ENCODE measurements around the gene SOX15. TPM values are rescaled to one million over a fixed set of nuclear protein-coding genes. Genes with fewer than 3 reads are reported as not detected.

The SOX15 gene
- total and polyA plus RNA-seq, 11 donors = 0.32 to 8.0 (median 1.2) TPM; not detected in 1

DNA sequence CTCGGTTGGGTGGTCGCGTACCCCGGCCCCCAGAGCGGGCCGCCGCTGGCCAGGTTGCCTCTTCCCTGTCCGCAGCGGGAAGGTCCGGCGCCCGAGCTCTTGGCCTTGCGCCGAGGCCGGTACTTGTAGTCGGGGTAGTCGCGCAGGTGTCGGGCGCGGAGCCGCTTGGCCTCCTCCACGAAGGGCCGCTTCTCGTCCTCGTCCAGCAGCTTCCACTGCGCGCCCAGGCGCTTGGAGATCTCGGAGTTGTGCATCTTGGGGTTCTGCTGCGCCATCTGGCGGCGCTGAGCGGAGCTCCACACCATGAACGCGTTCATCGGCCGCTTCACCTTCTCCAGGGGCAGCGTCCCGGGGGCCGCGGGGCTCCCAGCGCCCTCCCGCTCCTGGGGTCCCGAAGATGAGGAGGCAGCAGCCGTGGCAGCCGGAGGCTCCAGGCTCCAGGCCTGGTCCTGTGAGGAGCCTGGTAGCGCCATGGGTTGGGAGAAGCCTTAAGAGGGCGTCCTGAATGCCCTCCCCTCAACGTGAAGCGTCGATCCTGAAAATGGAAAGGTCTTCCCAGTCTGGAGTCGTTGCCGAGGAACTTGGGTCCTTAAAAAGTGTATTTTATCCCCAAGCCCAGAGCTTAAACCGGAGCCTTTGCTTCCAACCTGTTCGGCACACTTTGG is 558 bp downstream of the SOX15 start:
- peaks cover 3 to 49% (median 26%) of the 10 kb centered on the region in 12 donors for H3K4me1 ChIP-seq
- H3K27ac ChIP-seq = peak overlapping the region in 9 of 12 donors; percentile 13 to 89 (median 51)
- no peaks in the 10 kb centered on the region for H3K9me3 ChIP-seq
- no peaks in the 10 kb centered on the region for H3K27me3 ChIP-seq
- intact Hi-C loops (cut with DNase I) = loop anchor here in 4 of 10 donors (5.0 to 10.0 kb wide), 2 partner anchors 98 to 235 kb away; partner anchors contain the start of genes KCTD11 (in 2 of the 4), TMEM95 (in 2 of the 4), TP53 (in 2 of the 4) and WRAP53 (in 2 of the 4)
- peak; percentile 80 to 91 (median 88) for DNase-seq
- peak overlapping the region; percentile 5 to 66 (median 46) for H3K4me3 ChIP-seq
- H3K36me3 ChIP-seq = peaks cover 6 to 63% (median 48%) of the 10 kb centered on the region in 9 donors
- ATAC-seq = peak; percentile 68 to 85 (median 80)
- WGBS, 4 donors = 16 to 50% (median 17%) methylated on average over 18 to 56 of the region's 56 CpGs
- TF ChIP-seq, protein P1, sequence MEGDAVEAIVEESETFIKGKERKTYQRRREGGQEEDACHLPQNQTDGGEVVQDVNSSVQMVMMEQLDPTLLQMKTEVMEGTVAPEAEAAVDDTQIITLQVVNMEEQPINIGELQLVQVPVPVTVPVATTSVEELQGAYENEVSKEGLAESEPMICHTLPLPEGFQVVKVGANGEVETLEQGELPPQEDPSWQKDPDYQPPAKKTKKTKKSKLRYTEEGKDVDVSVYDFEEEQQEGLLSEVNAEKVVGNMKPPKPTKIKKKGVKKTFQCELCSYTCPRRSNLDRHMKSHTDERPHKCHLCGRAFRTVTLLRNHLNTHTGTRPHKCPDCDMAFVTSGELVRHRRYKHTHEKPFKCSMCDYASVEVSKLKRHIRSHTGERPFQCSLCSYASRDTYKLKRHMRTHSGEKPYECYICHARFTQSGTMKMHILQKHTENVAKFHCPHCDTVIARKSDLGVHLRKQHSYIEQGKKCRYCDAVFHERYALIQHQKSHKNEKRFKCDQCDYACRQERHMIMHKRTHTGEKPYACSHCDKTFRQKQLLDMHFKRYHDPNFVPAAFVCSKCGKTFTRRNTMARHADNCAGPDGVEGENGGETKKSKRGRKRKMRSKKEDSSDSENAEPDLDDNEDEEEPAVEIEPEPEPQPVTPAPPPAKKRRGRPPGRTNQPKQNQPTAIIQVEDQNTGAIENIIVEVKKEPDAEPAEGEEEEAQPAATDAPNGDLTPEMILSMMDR (IDR thresholded peaks at IDR 0.05) = peak; percentile 81 to 98 (median 90)
- TF ChIP-seq POLR2A (IDR thresholded peaks at IDR 0.05) = no peak

DNA sequence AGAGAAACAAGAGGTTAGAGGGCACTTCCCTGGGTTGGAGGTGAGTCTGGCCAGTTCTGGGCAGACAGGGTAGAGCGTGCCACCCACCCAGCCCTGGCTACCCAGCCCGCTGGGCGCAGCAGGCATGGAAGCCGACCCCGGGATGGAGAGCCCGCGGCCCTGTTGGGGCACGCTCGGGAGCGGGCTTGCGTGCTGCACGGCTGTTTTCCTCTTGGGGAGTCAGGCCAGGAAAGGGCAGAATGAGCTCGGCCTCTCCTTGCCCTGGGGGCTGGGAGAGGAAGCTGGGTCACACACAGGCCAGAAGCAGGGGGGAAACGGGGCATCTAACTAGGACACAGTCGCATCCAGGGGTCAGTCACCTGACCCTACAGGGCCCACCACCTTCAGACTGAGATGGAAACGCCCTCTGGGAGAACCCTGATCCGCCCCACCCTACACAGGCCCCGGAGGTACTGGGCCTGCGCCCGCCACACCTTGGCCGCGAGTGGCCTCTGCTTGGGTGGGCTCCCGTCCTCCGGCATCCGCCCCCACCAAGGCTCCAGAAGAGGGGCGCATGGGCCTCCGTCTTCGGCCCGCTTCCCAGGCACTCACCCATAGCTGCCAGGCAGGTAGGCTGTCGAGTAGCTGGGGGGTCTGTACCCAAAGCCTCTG is 1.2 kb downstream of the SOX15 start:
- Histone ChIP-seq H3K36me3 (peaks cover 3 to 57% (median 42%) of the 10 kb centered on the region in 9 donors), H3K27ac (peak overlapping the region in 9 of 12 donors; percentile 13 to 89 (median 51)), H3K9me3 (no peaks in the 10 kb centered on the region), H3K4me3 (peak overlapping the region; percentile 5 to 66 (median 46)), H3K4me1 (peaks cover 3 to 51% (median 28%) of the 10 kb centered on the region in 12 donors), H3K27me3 (no peaks in the 10 kb centered on the region)
- peak in 1 of 5 donors; percentile 25 for DNase-seq
- ATAC-seq = peak in 1 of 4 donors; percentile 6
- intact Hi-C loops (cut with DNase I) = loop anchor here in 4 of 10 donors (5.0 to 10.0 kb wide), 2 partner anchors 99 to 234 kb away; partner anchors contain the start of genes KCTD11 (in 2 of the 4), TMEM95 (in 2 of the 4), TP53 (in 2 of the 4) and WRAP53 (in 2 of the 4)
- 60 to 72% (median 69%) methylated on average over 26 to 30 of the region's 30 CpGs for WGBS, 4 donors
- no peak for TF ChIP-seq POLR2A (IDR thresholded peaks at IDR 0.05)
- TF ChIP-seq, protein P1 (IDR thresholded peaks at IDR 0.05) = no peak

DNA sequence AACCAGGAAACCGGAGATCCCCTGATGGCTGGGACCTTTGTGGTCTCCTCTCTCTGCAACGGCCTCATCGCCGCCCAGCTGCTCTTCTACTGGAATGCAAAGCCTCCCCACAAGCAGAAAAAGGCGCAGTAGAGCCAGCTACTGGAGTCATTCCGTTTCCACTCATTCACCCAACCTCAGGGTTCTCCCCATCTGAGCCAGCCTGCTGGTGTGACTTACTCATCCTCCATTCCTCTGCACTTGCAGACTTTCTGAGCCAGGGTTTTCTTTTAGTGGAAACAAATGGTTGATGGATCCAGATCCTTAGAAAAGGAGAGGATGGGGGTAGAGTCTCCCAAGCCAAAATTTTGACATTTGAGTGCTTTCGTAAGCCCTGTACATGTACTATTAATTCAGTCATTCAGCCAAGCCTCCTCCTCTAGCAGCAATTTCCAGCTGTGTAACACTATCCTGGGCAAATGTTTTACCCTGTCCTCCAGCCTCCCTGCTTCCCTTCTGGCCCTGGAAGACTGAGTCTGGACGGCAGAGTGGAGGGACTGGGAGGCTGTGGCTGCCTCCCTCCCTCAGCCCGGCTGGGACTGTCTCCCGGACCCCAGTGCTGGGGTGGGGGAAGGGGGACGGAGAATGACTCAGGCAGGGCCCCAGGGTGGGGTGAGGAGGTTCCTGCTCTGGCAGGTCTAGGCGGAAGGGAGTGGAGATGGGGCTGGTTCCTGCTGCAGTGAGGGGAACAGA is 2.3 kb downstream of the SOX15 start:
- TF ChIP-seq POLR2A (IDR thresholded peaks at IDR 0.05) = no peak
- TF ChIP-seq, protein P1 (IDR thresholded peaks at IDR 0.05) = no peak
- H3K27ac ChIP-seq = peak overlapping the region in 9 of 12 donors; percentile 26 to 89 (median 64)
- DNase-seq (peak in 1 of 5 donors; percentile 21), ATAC-seq (no peak)
- H3K9me3 ChIP-seq = no peaks in the 10 kb centered on the region
- H3K27me3 ChIP-seq = no peaks in the 10 kb centered on the region
- H3K4me3 ChIP-seq = peak overlapping the region in 4 of 12 donors; percentile 2 to 15 (median 12)
- H3K36me3 ChIP-seq = peaks cover 0 to 46% (median 31%) of the 10 kb centered on the region in 9 donors
- 55 to 74% (median 68%) methylated on average over 12 of the region's 12 CpGs for WGBS, 4 donors
- intact Hi-C loops (cut with DNase I) = loop anchor here in 4 of 10 donors (5.0 to 10.0 kb wide), 2 partner anchors 100 to 233 kb away; partner anchors contain the start of genes KCTD11 (in 2 of the 4), TMEM95 (in 2 of the 4), TP53 (in 2 of the 4) and WRAP53 (in 2 of the 4)
- H3K4me1 ChIP-seq = peaks cover 4 to 59% (median 37%) of the 10 kb centered on the region in 12 donors
